OCI-LY7 (cell line): ENCODE data around the gene SETD4.

ENCODE experiments used
- EZH2phosphoT487 ChIP-seq: fragments of 200-600 bp; sonication (generic); IDR thresholded peaks from 2 replicates; pipeline ENCODE4 v1.6.1; 2018; ENCODE audit warnings: low read depth, borderline replicate concordance, mild to moderate bottlenecking, mixed run types, antibody characterized with exemption, low read length, moderate library complexity, mixed read lengths
- TF ChIP-seq, protein P1 (sequence below): fragments of 200-600 bp; sonication (generic); conservative IDR thresholded peaks from 2 replicates; pipeline ENCODE4 v1.5.1; 2014; ENCODE audit warnings: mild to moderate bottlenecking, antibody characterized with exemption, low read length, moderate library complexity, mixed read lengths

GRCh38 chr21:36032647-36033406, 27.5 kb downstream of the SETD4 start:
- TF ChIP-seq, protein P1, sequence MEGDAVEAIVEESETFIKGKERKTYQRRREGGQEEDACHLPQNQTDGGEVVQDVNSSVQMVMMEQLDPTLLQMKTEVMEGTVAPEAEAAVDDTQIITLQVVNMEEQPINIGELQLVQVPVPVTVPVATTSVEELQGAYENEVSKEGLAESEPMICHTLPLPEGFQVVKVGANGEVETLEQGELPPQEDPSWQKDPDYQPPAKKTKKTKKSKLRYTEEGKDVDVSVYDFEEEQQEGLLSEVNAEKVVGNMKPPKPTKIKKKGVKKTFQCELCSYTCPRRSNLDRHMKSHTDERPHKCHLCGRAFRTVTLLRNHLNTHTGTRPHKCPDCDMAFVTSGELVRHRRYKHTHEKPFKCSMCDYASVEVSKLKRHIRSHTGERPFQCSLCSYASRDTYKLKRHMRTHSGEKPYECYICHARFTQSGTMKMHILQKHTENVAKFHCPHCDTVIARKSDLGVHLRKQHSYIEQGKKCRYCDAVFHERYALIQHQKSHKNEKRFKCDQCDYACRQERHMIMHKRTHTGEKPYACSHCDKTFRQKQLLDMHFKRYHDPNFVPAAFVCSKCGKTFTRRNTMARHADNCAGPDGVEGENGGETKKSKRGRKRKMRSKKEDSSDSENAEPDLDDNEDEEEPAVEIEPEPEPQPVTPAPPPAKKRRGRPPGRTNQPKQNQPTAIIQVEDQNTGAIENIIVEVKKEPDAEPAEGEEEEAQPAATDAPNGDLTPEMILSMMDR = no peak
- TF ChIP-seq EZH2phosphoT487 = no peak
